HT1080 (cell line): ENCODE data around the gene FGD4. TPM values are rescaled to one million over a fixed set of nuclear protein-coding genes. Genes with fewer than 3 reads are reported as not detected.

Experiments used
- DNase-seq: peaks from one replicate; pipeline ENCODE4 v3.0.0-alpha.2; 2015; ENCODE audit warnings: low read depth
- total RNA-seq: library from RNA; depleted of rRNA; stranded (reverse); fragments of >200 nt; shearing (Covaris generic); gene quantifications from 2 replicates; pipeline ENCODE4 v1.2.3, GENCODE V29; 2014

The FGD4 gene
- total RNA-seq, 1 experiment from 2014 or later, result 1.8 TPM

- DNase-seq, result no peak
Observed at GRCh38 chr12:32402946-32403345, 3.6 kb downstream of the FGD4 start.

- no peak for DNase-seq
Observed at GRCh38 chr12:32407795-32408194, 8.4 kb downstream of the FGD4 start.

DNA sequence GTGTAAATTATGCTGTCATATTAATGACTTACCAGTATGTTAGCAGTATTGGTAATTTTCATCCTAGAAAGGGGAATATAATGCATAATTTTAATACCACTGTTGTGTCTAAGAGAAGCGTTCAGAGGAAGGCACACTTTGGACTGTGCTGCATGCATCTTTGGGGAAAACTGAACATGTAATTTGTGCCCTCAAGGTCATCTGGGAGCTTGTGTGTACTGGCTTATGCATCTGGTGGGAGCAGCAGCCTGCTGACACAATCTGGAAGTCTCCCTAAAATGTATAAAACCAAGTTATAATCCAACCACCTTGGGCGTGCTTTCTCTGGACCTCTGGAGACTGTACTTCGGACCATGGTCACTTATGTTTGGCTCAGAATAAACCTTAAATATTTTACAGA, 14.1 kb downstream of the FGD4 start:
- no peak for DNase-seq

DNA sequence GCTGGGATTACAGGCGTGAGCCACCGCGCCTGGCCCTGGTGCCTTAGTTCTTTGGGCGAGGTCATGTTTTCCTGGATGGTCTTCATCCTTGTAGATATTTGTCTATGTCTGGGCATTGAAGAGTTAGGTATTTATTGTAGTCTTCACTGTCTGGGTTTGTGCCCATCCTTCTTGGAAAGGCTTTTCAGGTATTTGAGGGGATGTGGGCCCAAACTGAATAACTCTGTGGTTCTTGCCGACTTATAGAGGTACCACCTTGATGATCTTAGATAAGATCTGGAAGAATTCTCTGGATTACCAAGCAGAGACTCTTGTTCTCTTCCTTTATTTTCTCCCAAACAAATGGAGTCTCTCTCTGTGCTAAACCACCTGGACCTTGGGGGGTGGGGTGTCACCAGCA, 18.9 kb downstream of the FGD4 start:
- DNase-seq, result no peak

GRCh38 chr12:32418903-32419519, 19.7 kb downstream of the FGD4 start:
- DNase-seq, result no peak

- DNase-seq, result peak; percentile 23
Observed at GRCh38 chr12:32419520-32419960, 20.2 kb downstream of the FGD4 start.

- DNase-seq, result no peak
Observed at GRCh38 chr12:32420356-32420755, 21.0 kb downstream of the FGD4 start.

DNA sequence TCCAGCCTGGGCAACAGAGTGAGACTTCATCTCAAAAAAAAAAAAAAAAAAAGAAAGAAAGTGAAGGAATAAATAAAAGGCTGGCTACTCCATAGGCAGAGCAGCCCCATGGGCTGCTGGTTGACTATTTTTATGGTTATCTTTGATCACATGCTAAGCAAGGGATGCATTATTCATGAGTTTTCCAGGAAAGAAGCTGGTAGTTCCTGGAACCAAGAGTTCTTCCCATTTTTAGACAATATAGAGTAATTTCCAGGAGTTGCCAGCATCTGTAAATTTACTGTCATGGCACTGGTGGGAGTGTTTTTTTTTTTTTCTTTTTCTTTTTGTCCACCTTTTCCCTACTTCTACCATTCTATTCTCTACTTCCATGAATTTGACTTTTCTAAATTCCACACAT, 24.2 kb downstream of the FGD4 start:
- DNase-seq, result no peak

GRCh38 chr12:32431025-32431424, 31.7 kb downstream of the FGD4 start:
- no peak for DNase-seq

DNA sequence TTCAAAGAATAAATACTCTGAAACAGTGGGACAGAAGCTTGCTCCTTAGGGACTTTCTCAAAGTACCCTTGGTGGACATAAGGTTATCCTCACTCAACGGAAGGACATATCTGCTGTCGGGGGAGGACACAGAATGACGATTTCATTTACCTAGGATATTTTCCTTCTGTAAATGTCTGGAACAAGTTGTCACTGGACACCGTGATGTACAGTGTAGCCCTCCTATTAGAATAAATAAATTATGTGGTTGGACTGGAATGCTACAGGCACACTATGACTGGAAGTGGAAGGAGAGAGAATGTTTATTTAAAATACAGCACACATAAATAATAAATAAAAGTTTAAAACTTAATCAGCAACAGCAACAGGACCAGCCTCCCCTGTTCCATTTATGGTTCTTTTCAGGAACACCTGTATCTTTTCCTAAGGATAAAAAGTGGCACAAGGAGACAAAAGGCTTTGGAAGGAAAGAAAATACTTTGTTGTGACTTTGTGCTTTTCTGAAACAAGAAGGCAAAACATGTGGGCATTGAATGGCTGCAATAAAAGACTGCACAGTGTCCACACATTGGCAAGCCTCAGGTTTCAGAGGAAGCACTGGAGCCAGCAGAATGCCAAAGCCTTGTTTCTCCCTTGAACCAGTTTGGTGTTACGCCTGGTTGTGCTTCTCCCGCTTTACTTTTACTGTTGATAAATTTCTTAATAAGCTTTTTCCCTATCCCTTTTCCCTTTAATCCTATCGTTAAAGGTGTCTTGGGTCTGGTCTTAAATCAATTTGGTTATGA, 36.8 kb downstream of the FGD4 start:
- no peak for DNase-seq

DNA sequence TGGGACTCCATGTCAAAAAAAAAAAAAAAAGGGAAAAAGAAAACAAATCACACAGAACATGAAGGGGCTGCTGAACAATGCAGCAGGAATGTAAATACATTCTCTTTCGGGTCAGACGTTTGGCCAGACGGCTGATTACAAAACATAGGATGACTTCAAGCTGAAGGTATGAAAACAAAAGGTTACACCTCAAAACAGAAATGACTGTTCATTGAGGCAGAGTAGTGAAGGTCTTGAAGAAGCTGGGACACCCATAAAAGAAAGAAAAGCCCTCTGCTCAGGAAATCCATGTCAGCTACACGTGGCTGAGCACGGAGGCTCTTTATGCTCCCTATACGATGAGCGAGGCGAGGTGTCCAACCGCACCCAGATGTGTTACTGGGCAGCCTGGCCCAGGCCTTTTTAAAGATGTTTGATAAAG, 37.7 kb downstream of the FGD4 start:
- peak; percentile 81 for DNase-seq

- no peak for DNase-seq
Observed at GRCh38 chr12:32440120-32440865, 40.9 kb downstream of the FGD4 start.

GRCh38 chr12:32443491-32443890, 44.1 kb downstream of the FGD4 start:
- DNase-seq, result no peak

- DNase-seq, result peak; percentile 82
Observed at GRCh38 chr12:32444895-32445294, 45.5 kb downstream of the FGD4 start.

- DNase-seq, result no peak
Observed at GRCh38 chr12:32445356-32445755, 46.0 kb downstream of the FGD4 start.

GRCh38 chr12:32446316-32447119, 47.2 kb downstream of the FGD4 start:
- DNase-seq, result no peak

GRCh38 chr12:32448586-32448985, 49.2 kb downstream of the FGD4 start:
- DNase-seq, result peak; percentile 62

GRCh38 chr12:32450363-32450762, 51.0 kb downstream of the FGD4 start:
- no peak for DNase-seq

DNA sequence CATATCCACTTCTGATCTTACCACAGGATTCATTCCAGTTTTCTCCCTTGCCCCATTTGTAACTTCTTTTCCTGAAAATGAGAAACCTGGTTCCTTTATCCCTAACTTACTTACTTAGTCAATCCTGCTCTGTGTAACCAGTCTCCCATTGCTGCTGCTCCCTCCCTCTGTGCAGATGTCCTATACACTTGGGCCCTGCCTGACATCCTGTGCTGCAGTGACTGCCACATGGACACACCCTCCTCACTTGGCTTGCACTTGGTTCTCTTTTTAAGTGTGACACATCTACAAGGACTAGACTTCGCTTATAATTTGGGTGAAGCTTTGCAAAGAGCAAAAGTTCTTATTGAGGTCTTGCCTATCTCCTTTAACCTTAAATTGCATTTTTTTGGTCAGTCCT, 51.4 kb downstream of the FGD4 start:
- DNase-seq, result no peak

DNA sequence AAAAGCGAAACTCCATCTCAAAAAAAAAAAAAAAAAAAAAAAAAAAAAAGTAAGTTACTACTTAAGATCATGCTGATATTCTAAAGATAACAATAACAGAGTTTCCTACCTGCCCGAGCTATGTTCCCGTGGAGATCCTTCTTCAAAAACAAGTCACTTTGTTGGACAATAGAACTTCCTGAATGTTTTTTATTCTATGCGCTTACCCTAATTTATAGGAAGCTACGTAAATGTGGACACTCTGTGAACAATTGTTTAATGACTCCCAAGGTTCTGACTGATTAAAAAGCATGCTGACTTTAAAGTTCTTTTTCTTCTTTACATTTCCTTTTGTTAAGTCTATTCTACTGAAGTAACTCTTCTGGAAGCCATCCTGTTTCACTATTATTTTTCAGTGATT, 52.5 kb downstream of the FGD4 start:
- no peak for DNase-seq

- peak; percentile 60 for DNase-seq
Observed at GRCh38 chr12:32454075-32454474, 54.7 kb downstream of the FGD4 start.
